IMR-90 (cell line): ENCODE measurements around the gene AXDND1. TPM values are rescaled to one million over a fixed set of nuclear protein-coding genes. Genes with fewer than 3 reads are reported as not detected.

ENCODE experiments used
- ATAC-seq: fragments of 200-7000 bp; cut with Tn5 transposase; 2 replicates; pipeline ENCODE4 v1.9.1; 2020; ENCODE audit warnings: low read depth, mild to moderate bottlenecking, moderate library complexity
- BruUV-seq: library from RNA; stranded (reverse); fragments of 400-500 nt; replicated peaks from 2 replicates; lab custom pipeline; 2021; lab: Mats Ljungman, UMichigan
- CTCF ChIA-PET: fragments of 300-600 bp; formaldehyde crosslinking; extraction: SDS; loops from one replicate; lab custom pipeline; 2021; ENCODE audit warnings: antibody characterized with exemption; lab: Yijun Ruan, JAX
- POLR2A ChIA-PET: fragments of 300-600 bp; sonication (Branson Sonifier 250); formaldehyde crosslinking; loops from one replicate; lab custom pipeline; 2022; ENCODE audit warnings: antibody characterized with exemption; ENCODE audit not compliant: unreplicated experiment; lab: Charles Lee
- DNase-seq: peaks from one replicate; pipeline ENCODE4 v3.0.0; 2013
- H2AFZ ChIP-seq: replicated peaks from 2 replicates; pipeline ENCODE3; 2013; ENCODE audit warnings: low read length, mild to moderate bottlenecking; ENCODE audit not compliant: poor library complexity
- H2AK5ac ChIP-seq: 2 replicates; pipeline ENCODE4 v1.6.1; 2013; ENCODE audit warnings: low read depth, low read length, inconsistent platforms
- H2AK9ac ChIP-seq: replicated peaks from 2 replicates; pipeline ENCODE3; 2013; ENCODE audit warnings: mild to moderate bottlenecking, low read depth, low read length, moderate library complexity; ENCODE audit not compliant: poor library complexity
- H2BK120ac ChIP-seq: 2 replicates; pipeline ENCODE4 v1.6.1; 2013; ENCODE audit warnings: low read depth, low read length, inconsistent platforms
- H2BK15ac ChIP-seq: 3 replicates; pipeline ENCODE4 v1.6.1; 2013; ENCODE audit warnings: low read depth, low read length, inconsistent platforms
- H2BK20ac ChIP-seq: 2 replicates; pipeline ENCODE4 v1.6.1; 2013; ENCODE audit warnings: low read depth, mild to moderate bottlenecking, inconsistent platforms, low read length, moderate library complexity
- H2BK5ac ChIP-seq: 2 replicates; pipeline ENCODE4 v1.6.1; 2013; ENCODE audit warnings: mild to moderate bottlenecking, low read depth, low read length, inconsistent platforms; ENCODE audit not compliant: poor library complexity, severe bottlenecking
- H3K14ac ChIP-seq: replicated peaks from 2 replicates; pipeline ENCODE4 v1.6.1; 2013; ENCODE audit warnings: low read depth, low read length, inconsistent platforms
- H3K18ac ChIP-seq: 2 replicates; pipeline ENCODE4 v1.6.1; 2013; ENCODE audit warnings: low read depth, low read length, control low read depth
- H3K23ac ChIP-seq: 2 replicates; pipeline ENCODE4 v1.6.1; 2013; ENCODE audit warnings: low read depth, low read length, inconsistent platforms
- H3K27ac ChIP-seq: 2 replicates; pipeline ENCODE4 v1.5.1; 2013; ENCODE audit warnings: mild to moderate bottlenecking, control low read depth, low read length; ENCODE audit not compliant: insufficient read depth
- H3K27me3 ChIP-seq: 2 replicates; pipeline ENCODE4 v1.6.1; 2013; ENCODE audit warnings: low read length; ENCODE audit not compliant: control insufficient read depth, insufficient read depth
- H3K36me3 ChIP-seq: 2 replicates; pipeline ENCODE4 v1.6.1; 2013; ENCODE audit warnings: low read length, mixed read lengths; ENCODE audit not compliant: control insufficient read depth, insufficient read depth
- H3K4ac ChIP-seq: 2 replicates; pipeline ENCODE4 v1.6.1; 2013; ENCODE audit warnings: low read depth, low read length, inconsistent platforms
- H3K4me1 ChIP-seq: 2 replicates; pipeline ENCODE4 v1.6.1; 2013; ENCODE audit warnings: low read length, mixed read lengths; ENCODE audit not compliant: control insufficient read depth, insufficient read depth
- H3K4me2 ChIP-seq: 2 replicates; pipeline ENCODE4 v1.6.1; 2013; ENCODE audit warnings: low read depth, mild to moderate bottlenecking, control low read depth, low read length, moderate library complexity
- H3K4me3 ChIP-seq: 2 replicates; pipeline ENCODE4 v1.5.1; 2013; ENCODE audit warnings: low read depth, mild to moderate bottlenecking, control low read depth, low read length, moderate library complexity; ENCODE audit not compliant: insufficient read depth
- H3K56ac ChIP-seq: 2 replicates; pipeline ENCODE4 v1.6.1; 2013; ENCODE audit warnings: low read length, inconsistent platforms; ENCODE audit not compliant: insufficient read depth; ENCODE audit errors: extremely low read depth
- H3K79me1 ChIP-seq, 2 experiments: 2 replicates each; pipeline ENCODE4 v1.6.1; 2013; ENCODE audit warnings: low read length in 2 of 2, inconsistent platforms in 1 of 2, low read depth in 1 of 2
- H3K9ac ChIP-seq: 2 replicates; pipeline ENCODE4 v1.6.1; 2013; ENCODE audit warnings: low read depth, low read length, control low read depth
- H3K9me1 ChIP-seq: 2 replicates; pipeline ENCODE4 v1.6.1; 2013; ENCODE audit warnings: low read length, inconsistent platforms; ENCODE audit not compliant: insufficient read depth
- H3K9me3 ChIP-seq: 2 replicates; pipeline ENCODE4 v1.6.1; 2013; ENCODE audit warnings: low read length; ENCODE audit not compliant: control insufficient read depth, insufficient read depth
- H4K20me1 ChIP-seq: 2 replicates; pipeline ENCODE4 v1.6.1; 2013; ENCODE audit warnings: low read length, inconsistent platforms; ENCODE audit not compliant: insufficient read depth
- H4K5ac ChIP-seq: 2 replicates; pipeline ENCODE4 v1.6.1; 2013; ENCODE audit warnings: mild to moderate bottlenecking, low read depth, low read length, control low read depth
- H4K8ac ChIP-seq, 2 experiments: 2 replicates each; pipeline ENCODE4 v1.6.1; 2013; ENCODE audit warnings: low read depth in 2 of 2, low read length in 2 of 2, control low read depth in 1 of 2, inconsistent platforms in 1 of 2
- H4K91ac ChIP-seq: 2 replicates; pipeline ENCODE4 v1.6.1; 2013; ENCODE audit warnings: low read depth, low read length, inconsistent platforms; ENCODE audit not compliant: insufficient read depth
- CHD1 ChIP-seq: IDR thresholded peaks from 2 replicates; pipeline ENCODE4 v1.6.1; 2012; ENCODE audit warnings: low read depth, low read length, improper control_type of control experiment
- MAFK ChIP-seq: IDR thresholded peaks from 2 replicates; pipeline ENCODE4 v1.6.1; 2012; ENCODE audit warnings: low read depth, low read length, improper control_type of control experiment
- MAZ ChIP-seq: IDR thresholded peaks from 2 replicates; pipeline ENCODE4 v1.6.1; 2012; ENCODE audit warnings: low read depth, mild to moderate bottlenecking, low read length, improper control_type of control experiment, moderate library complexity, borderline replicate concordance
- RFX5 ChIP-seq: IDR thresholded peaks from 2 replicates; pipeline ENCODE4 v1.8.0; 2012; ENCODE audit warnings: low read depth, mild to moderate bottlenecking, low read length, moderate library complexity
- WGBS, 2 experiments: methylation state at CpG; one replicate each; pipeline versions ENCODE4 v1.1.5 to v1.1.7; 2013; ENCODE audit warnings: missing lambda C conversion rate in 2 of 2; ENCODE audit not compliant: insufficient read length in 1 of 2; ENCODE audit errors: extremely low coverage in 2 of 2; 5-methylcytosine and 5-hydroxymethylcytosine counted together
- dilution Hi-C: fragments of 300-500 bp; cut with HindIII; formaldehyde crosslinking; loops from one replicate; pipeline ENCODE4 v1.14.3; 2018; ENCODE audit warnings: low sequenced_read_pairs; ENCODE audit not compliant: unreplicated experiment
- in situ Hi-C: fragments of 300-500 bp; cut with MboI; formaldehyde crosslinking; loops from 3 replicates; pipeline ENCODE4 v1.14.3; 2019; ENCODE audit warnings: low sequenced_read_pairs, inconsistent platforms, mixed read lengths
- intact Hi-C: fragments of 100-400 bp; cut with micrococcal nuclease; formaldehyde crosslinking; loops from 2 replicates; pipeline ENCODE4 v1.10.0; 2022
- polyA plus RNA-seq, 3 experiments: library from polyadenylated mRNA; depleted of rRNA; stranded (reverse); fragments of >200 nt; gene quantifications; 2 replicates each; pipeline ENCODE4 v1.2.3, GENCODE V29; 2012; ENCODE audit warnings: low replicate concordance in 1 of 3
- total RNA-seq: library from RNA; depleted of rRNA; stranded (reverse); fragments of >200 nt; gene quantifications from 2 replicates; pipeline ENCODE4 v1.2.3, GENCODE V29; 2012
- TF ChIP-seq, protein P1 (sequence below): fragments of 150-350 bp; IDR thresholded peaks from 2 replicates; pipeline ENCODE4 v1.6.1; 2016; ENCODE audit warnings: low read depth, mild to moderate bottlenecking, low read length, moderate library complexity, borderline replicate concordance
- TF ChIP-seq, protein P2 (sequence below): conservative IDR thresholded peaks from 2 replicates; pipeline ENCODE4 v1.5.1; 2012; ENCODE audit warnings: mild to moderate bottlenecking, low read depth, low read length, improper control_type of control experiment

The AXDND1 gene
- total and polyA plus RNA-seq, 2 of the 4 experiments (the other 2 are of a cell fraction) = not detected

- H3K79me1 ChIP-seq = no peaks in the 10 kb centered on the region
- no peak overlapping the region for H3K18ac ChIP-seq
- H3K14ac ChIP-seq = no peak overlapping the region
- no peak overlapping the region for H2BK5ac ChIP-seq
- no TSS peak for BruUV-seq
- H3K36me3 ChIP-seq = no peaks in the 10 kb centered on the region
- TF ChIP-seq, protein P1, sequence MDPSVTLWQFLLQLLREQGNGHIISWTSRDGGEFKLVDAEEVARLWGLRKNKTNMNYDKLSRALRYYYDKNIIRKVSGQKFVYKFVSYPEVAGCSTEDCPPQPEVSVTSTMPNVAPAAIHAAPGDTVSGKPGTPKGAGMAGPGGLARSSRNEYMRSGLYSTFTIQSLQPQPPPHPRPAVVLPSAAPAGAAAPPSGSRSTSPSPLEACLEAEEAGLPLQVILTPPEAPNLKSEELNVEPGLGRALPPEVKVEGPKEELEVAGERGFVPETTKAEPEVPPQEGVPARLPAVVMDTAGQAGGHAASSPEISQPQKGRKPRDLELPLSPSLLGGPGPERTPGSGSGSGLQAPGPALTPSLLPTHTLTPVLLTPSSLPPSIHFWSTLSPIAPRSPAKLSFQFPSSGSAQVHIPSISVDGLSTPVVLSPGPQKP = no peak
- no peak for TF ChIP-seq MAZ
- TF ChIP-seq CHD1 = no peak
- TF ChIP-seq MAFK = no peak
- TF ChIP-seq RFX5 = no peak
- TF ChIP-seq, protein P2, sequence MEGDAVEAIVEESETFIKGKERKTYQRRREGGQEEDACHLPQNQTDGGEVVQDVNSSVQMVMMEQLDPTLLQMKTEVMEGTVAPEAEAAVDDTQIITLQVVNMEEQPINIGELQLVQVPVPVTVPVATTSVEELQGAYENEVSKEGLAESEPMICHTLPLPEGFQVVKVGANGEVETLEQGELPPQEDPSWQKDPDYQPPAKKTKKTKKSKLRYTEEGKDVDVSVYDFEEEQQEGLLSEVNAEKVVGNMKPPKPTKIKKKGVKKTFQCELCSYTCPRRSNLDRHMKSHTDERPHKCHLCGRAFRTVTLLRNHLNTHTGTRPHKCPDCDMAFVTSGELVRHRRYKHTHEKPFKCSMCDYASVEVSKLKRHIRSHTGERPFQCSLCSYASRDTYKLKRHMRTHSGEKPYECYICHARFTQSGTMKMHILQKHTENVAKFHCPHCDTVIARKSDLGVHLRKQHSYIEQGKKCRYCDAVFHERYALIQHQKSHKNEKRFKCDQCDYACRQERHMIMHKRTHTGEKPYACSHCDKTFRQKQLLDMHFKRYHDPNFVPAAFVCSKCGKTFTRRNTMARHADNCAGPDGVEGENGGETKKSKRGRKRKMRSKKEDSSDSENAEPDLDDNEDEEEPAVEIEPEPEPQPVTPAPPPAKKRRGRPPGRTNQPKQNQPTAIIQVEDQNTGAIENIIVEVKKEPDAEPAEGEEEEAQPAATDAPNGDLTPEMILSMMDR = no peak
- H3K4me1 ChIP-seq = no peaks in the 10 kb centered on the region
- no peak overlapping the region for H3K4me2 ChIP-seq
- H4K20me1 ChIP-seq = no peaks in the 10 kb centered on the region
- H3K4ac ChIP-seq = no peak overlapping the region
- in situ Hi-C loops (no loop called here), dilution Hi-C loops (no loop called here), intact Hi-C loops (no loop called here)
- H3K4me3 ChIP-seq = no peak overlapping the region
- H2BK20ac ChIP-seq = no peak overlapping the region
- H3K27ac ChIP-seq = no peak overlapping the region
- H3K9ac ChIP-seq = no peak overlapping the region
- H2AK9ac ChIP-seq = no peak overlapping the region
- H3K27me3 ChIP-seq = no peaks in the 10 kb centered on the region
- no peak overlapping the region for H2BK15ac ChIP-seq
- no peak overlapping the region for H2AK5ac ChIP-seq
- H4K5ac ChIP-seq = no peak overlapping the region
- H2AFZ ChIP-seq = no peak overlapping the region
- no peak overlapping the region for H2BK120ac ChIP-seq
- H4K8ac ChIP-seq = no peak overlapping the region
- no peak for DNase-seq
- CTCF ChIA-PET = no interaction called here
- peaks cover 8% of the 10 kb centered on the region for H3K9me3 ChIP-seq
- no peak for ATAC-seq
- H4K91ac ChIP-seq = no peak overlapping the region
- no peak overlapping the region for H3K23ac ChIP-seq
- no peaks in the 10 kb centered on the region for H3K9me1 ChIP-seq
- POLR2A ChIA-PET = no interaction called here
- WGBS, 2 experiments = no CpG with 5 or more reads among the region's 2 CpGs
- H3K56ac ChIP-seq = no peak overlapping the region
Measured at GRCh38 chr1:179476484-179476883, 110.7 kb downstream of the AXDND1 start.
